SK-N-SH (cell line): ENCODE data around the gene DLL1. TPM values are rescaled to one million over a fixed set of nuclear protein-coding genes. Genes with fewer than 3 reads are reported as not detected.

ENCODE experiments used
- CTCF ChIA-PET: fragments of 300-600, 350-600 bp; formaldehyde crosslinking; extraction: SDS; loops from one replicate; lab custom pipeline; 2021; lab: Yijun Ruan, JAX
- POLR2A ChIA-PET: fragments of 350-600 bp; sonication (Branson Sonifier 250); formaldehyde crosslinking; extraction: SDS; loops from one replicate; lab custom pipeline; 2020; ENCODE audit warnings: antibody characterized with exemption, inconsistent platforms; lab: Yijun Ruan, JAX
- DNase-seq: peaks from one replicate; pipeline ENCODE4 v3.0.0; 2012
- H2AFZ ChIP-seq: fragments of 200-600 bp; sonication (generic); 2 replicates; pipeline ENCODE4 v1.8.1; 2016; ENCODE audit warnings: antibody characterized with exemption, mild to moderate bottlenecking, low read depth
- H3F3A ChIP-seq: fragments of 200-600 bp; sonication (generic); replicated peaks from 2 replicates; pipeline ENCODE3; 2016; ENCODE audit warnings: antibody characterized with exemption, mild to moderate bottlenecking; ENCODE audit not compliant: insufficient read depth
- H3K27ac ChIP-seq, 2 experiments: fragments of 200-500 bp in 1 of 2; fragments of 200-600 bp in 1 of 2; sonication (Bioruptor generic) in 1 of 2; sonication (generic), shearing (Covaris generic) in 1 of 2; 2 replicates each; pipeline versions ENCODE4 v1.5.1 to v1.6.1; 2014 to 2016; ENCODE audit warnings: low read depth in 2 of 2, inconsistent platforms in 1 of 2, low read length in 1 of 2, mild to moderate bottlenecking in 1 of 2, mixed read lengths in 1 of 2
- H3K27me3 ChIP-seq: fragments of 200-600 bp; sonication (generic), shearing (Covaris generic); 2 replicates; pipeline ENCODE4 v1.6.1; 2016; ENCODE audit warnings: mixed run types; ENCODE audit not compliant: insufficient read depth
- H3K36me3 ChIP-seq, 2 experiments: fragments of 200-500 bp in 1 of 2; fragments of 200-600 bp in 1 of 2; sonication (Bioruptor generic) in 1 of 2; sonication (generic) in 1 of 2; replicated peaks in 1 of 2; 2 replicates each; pipeline versions ENCODE3 to v1.5.1; 2014 to 2016; ENCODE audit warnings: low read length in 1 of 2, mild to moderate bottlenecking in 1 of 2; ENCODE audit not compliant: insufficient read depth in 2 of 2, control insufficient read depth in 1 of 2
- H3K4me1 ChIP-seq, 2 experiments: fragments of 200-500 bp in 1 of 2; fragments of 200-600 bp in 1 of 2; sonication (Bioruptor generic) in 1 of 2; sonication (generic), shearing (Covaris generic) in 1 of 2; 2 replicates each; pipeline versions ENCODE4 v1.5.1 to v1.6.1; 2014 to 2016; ENCODE audit warnings: low read depth in 1 of 2, low read length in 1 of 2, mixed run types in 1 of 2; ENCODE audit not compliant: insufficient read depth in 2 of 2, control insufficient read depth in 1 of 2
- H3K4me2 ChIP-seq: fragments of 200-600 bp; sonication (generic), shearing (Covaris generic); 2 replicates; pipeline ENCODE4 v1.6.1; 2017; ENCODE audit warnings: mixed run types
- H3K4me3 ChIP-seq, 2 experiments: fragments of 200-500 bp in 1 of 2; fragments of 200-600 bp in 1 of 2; sonication (Bioruptor generic) in 1 of 2; sonication (generic), shearing (Covaris generic) in 1 of 2; 2 replicates each; pipeline versions ENCODE4 v1.5.1 to v1.8.1; 2014 to 2016; ENCODE audit warnings: low read depth in 2 of 2, inconsistent platforms in 1 of 2, low read length in 1 of 2, mild to moderate bottlenecking in 1 of 2, mixed read lengths in 1 of 2, moderate library complexity in 1 of 2
- H3K79me2 ChIP-seq: fragments of 200-600 bp; sonication (generic); 2 replicates; pipeline ENCODE4 v1.8.1; 2017; ENCODE audit warnings: mild to moderate bottlenecking; ENCODE audit not compliant: insufficient read depth
- H3K9ac ChIP-seq: fragments of 200-600 bp; sonication (generic); 2 replicates; pipeline ENCODE4 v1.6.1; 2017; ENCODE audit warnings: mixed run types
- H3K9me2 ChIP-seq: fragments of 200-600 bp; sonication (generic); 2 replicates; pipeline ENCODE4 v1.6.1; 2017; ENCODE audit warnings: mixed run types
- H3K9me3 ChIP-seq: fragments of 200-600 bp; sonication (generic); 2 replicates; pipeline ENCODE4 v1.6.1; 2017; ENCODE audit warnings: mixed run types, mild to moderate bottlenecking, moderate library complexity
- H4K20me1 ChIP-seq: fragments of 200-600 bp; sonication (generic); 2 replicates; pipeline ENCODE4 v1.6.1; 2017; ENCODE audit warnings: mild to moderate bottlenecking, mixed run types; ENCODE audit not compliant: insufficient read depth
- EP300 ChIP-seq, 2 experiments: IDR thresholded peaks; 2 replicates each; pipeline versions ENCODE4 v1.4.0 to v1.6.1; 2012; ENCODE audit warnings: borderline replicate concordance in 1 of 2, low read depth in 1 of 2, low read length in 1 of 2
- EZH2phosphoT487 ChIP-seq: fragments of 200-600 bp; sonication (generic); IDR thresholded peaks from 2 replicates; pipeline ENCODE4 v1.6.1; 2017; ENCODE audit warnings: low read depth, mixed run types, mild to moderate bottlenecking, antibody characterized with exemption, moderate library complexity, borderline replicate concordance
- FOSL2 ChIP-seq: IDR thresholded peaks from 2 replicates; pipeline ENCODE4 v1.4.0; 2012; ENCODE audit warnings: low read depth, mild to moderate bottlenecking, moderate library complexity, borderline replicate concordance
- FOXJ3 ChIP-seq: sonication (generic); formaldehyde crosslinking; IDR thresholded peaks from 2 replicates; pipeline ENCODE4 v1.5.1; 2020; ENCODE audit warnings: mild to moderate bottlenecking, missing genetic modification reagents
- FOXM1 ChIP-seq: IDR thresholded peaks from 2 replicates; pipeline ENCODE4 v1.4.0; 2012; ENCODE audit warnings: low read depth, mild to moderate bottlenecking
- GABPA ChIP-seq: IDR thresholded peaks from 2 replicates; pipeline ENCODE4 v1.4.0; 2012; ENCODE audit warnings: low read depth, mild to moderate bottlenecking
- JUND ChIP-seq: IDR thresholded peaks from 2 replicates; pipeline ENCODE4 v1.4.0; 2012
- MXI1 ChIP-seq: IDR thresholded peaks from 2 replicates; pipeline ENCODE4 v1.6.1; 2012; ENCODE audit warnings: mild to moderate bottlenecking, low read depth, low read length, improper control_type of control experiment
- NFIC ChIP-seq: IDR thresholded peaks from 2 replicates; pipeline ENCODE4 v1.4.0; 2012; ENCODE audit warnings: borderline replicate concordance
- POLR2AphosphoS5 ChIP-seq: IDR thresholded peaks from 2 replicates; pipeline ENCODE4 v1.6.1; 2012; ENCODE audit warnings: low read depth, low read length
- RCOR1 ChIP-seq: fragments of 150-350 bp; IDR thresholded peaks from 2 replicates; pipeline ENCODE4 v1.6.1; 2017; ENCODE audit warnings: antibody characterized with exemption, low read length
- RFX5 ChIP-seq: IDR thresholded peaks from 2 replicates; pipeline ENCODE4 v1.6.1; 2012; ENCODE audit warnings: mild to moderate bottlenecking, improper control_type of control experiment, low read length
- RXRA ChIP-seq: IDR thresholded peaks from 2 replicates; pipeline ENCODE4 v1.4.0; 2012; ENCODE audit warnings: low read depth, mild to moderate bottlenecking, borderline replicate concordance
- SIN3A ChIP-seq: IDR thresholded peaks from 2 replicates; pipeline ENCODE4 v1.6.1; 2012; ENCODE audit warnings: low read depth, mild to moderate bottlenecking, low read length, moderate library complexity, borderline replicate concordance
- SMC3 ChIP-seq: IDR thresholded peaks from 2 replicates; pipeline ENCODE4 v1.6.1; 2012; ENCODE audit warnings: low read depth, low read length, improper control_type of control experiment
- TAF1 ChIP-seq: IDR thresholded peaks from 2 replicates; pipeline ENCODE4 v1.6.1; 2012; ENCODE audit warnings: low read depth, mild to moderate bottlenecking, low read length, moderate library complexity, borderline replicate concordance
- TCF12 ChIP-seq: IDR thresholded peaks from 2 replicates; pipeline ENCODE4 v1.4.0; 2012
- YY1 ChIP-seq: IDR thresholded peaks from 2 replicates; pipeline ENCODE4 v1.4.0; 2012; ENCODE audit warnings: low read depth, mild to moderate bottlenecking
- ZBTB33 ChIP-seq: IDR thresholded peaks from 2 replicates; pipeline ENCODE4 v1.4.0; 2012; ENCODE audit warnings: low read depth, borderline replicate concordance
- WGBS: methylation state at CpG from one replicate; pipeline ENCODE4 v1.1.6; 2017; ENCODE audit warnings: low lambda C conversion rate; 5-methylcytosine and 5-hydroxymethylcytosine counted together
- polyA plus RNA-seq, 3 experiments: library from polyadenylated mRNA; depleted of rRNA; stranded (reverse); fragments of >200 nt; gene quantifications; 2 replicates each; pipeline ENCODE4 v1.2.3, GENCODE V29; 2012
- TF ChIP-seq, protein P1 (sequence below): fragments of 150-350 bp; IDR thresholded peaks from 2 replicates; pipeline ENCODE4 v1.6.1; 2016; ENCODE audit warnings: mild to moderate bottlenecking, low read depth, low read length
- TF ChIP-seq, protein P2 (sequence below): IDR thresholded peaks from 2 replicates; pipeline ENCODE4 v1.4.0; 2012; ENCODE audit warnings: low read depth, borderline replicate concordance
- TF ChIP-seq, protein P3 (sequence below): fragments of 200-600 bp; sonication (generic); IDR thresholded peaks from 2 replicates; pipeline ENCODE4 v1.6.1; 2017; ENCODE audit warnings: antibody characterized with exemption, mild to moderate bottlenecking, moderate library complexity

DLL1 gene
- polyA plus RNA-seq, 1 of the 3 experiments (the other 2 are of a cell fraction): 0.25 TPM

DNA sequence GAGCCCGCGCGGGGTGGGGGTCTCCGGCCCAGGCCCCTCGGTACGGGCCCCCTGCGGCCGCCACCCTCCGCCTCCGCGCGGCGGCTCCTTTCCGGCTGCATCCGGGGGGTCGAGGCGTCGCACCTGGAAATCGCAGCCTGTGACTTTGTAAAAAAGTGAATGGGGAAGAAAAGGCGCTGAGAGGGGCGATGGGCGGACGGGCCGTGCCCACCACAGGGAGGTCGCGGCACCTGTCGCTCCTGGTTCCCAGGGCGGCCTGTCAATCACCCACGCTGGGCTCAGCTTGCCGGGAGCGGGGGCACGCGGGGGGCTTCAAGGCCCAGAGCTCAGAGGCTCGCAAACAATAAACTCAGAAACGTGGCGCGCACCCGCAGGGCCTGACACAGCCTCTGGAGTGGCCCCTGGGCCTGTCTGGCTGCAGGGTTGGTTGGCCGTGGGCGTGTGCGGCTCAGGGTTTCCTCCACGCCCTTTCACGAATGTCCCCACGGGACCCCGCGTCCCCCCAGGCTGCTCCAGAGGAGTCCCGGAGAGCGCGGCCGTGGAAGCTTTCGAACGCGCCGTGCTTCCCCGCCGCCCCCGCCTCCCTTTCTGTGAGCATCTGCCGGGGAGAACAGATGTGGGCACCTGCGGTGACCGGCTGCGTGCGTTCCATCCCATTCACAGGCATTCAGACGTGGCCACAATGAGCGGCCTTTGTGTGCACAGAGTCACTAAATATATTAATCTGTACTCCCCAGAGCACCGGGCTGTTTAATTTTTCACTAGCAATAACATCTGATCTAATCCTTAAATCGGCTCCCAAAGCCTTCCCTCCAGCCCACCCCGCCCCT lies 6.1 kb upstream of the DLL1 start (continued):
- TF ChIP-seq NFIC (no peak), RCOR1 (no peak), SIN3A (no peak), POLR2AphosphoS5 (no peak), RXRA (no peak), MXI1 (no peak), EZH2phosphoT487 (no peak), SMC3 (no peak)
- TF ChIP-seq, protein P1, sequence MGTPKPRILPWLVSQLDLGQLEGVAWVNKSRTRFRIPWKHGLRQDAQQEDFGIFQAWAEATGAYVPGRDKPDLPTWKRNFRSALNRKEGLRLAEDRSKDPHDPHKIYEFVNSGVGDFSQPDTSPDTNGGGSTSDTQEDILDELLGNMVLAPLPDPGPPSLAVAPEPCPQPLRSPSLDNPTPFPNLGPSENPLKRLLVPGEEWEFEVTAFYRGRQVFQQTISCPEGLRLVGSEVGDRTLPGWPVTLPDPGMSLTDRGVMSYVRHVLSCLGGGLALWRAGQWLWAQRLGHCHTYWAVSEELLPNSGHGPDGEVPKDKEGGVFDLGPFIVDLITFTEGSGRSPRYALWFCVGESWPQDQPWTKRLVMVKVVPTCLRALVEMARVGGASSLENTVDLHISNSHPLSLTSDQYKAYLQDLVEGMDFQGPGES: no peak
- TF ChIP-seq, protein P2, sequence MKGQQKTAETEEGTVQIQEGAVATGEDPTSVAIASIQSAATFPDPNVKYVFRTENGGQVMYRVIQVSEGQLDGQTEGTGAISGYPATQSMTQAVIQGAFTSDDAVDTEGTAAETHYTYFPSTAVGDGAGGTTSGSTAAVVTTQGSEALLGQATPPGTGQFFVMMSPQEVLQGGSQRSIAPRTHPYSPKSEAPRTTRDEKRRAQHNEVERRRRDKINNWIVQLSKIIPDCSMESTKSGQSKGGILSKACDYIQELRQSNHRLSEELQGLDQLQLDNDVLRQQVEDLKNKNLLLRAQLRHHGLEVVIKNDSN: no peak

GRCh38 chr6:170296423-170296745 lies 5.5 kb upstream of the DLL1 start:
- Histone ChIP-seq H3K36me3 (no peaks in the 10 kb centered on the region), H3F3A (peaks cover 18% of the 10 kb centered on the region), H3K4me2 (peak overlapping the region; percentile 88; the same call in 1 of the 2 replicates), H3K79me2 (no peaks in the 10 kb centered on the region), H3K9ac (no peak overlapping the region)
- peak; percentile 60 for DNase-seq
- no peak for TF ChIP-seq RFX5
- TF ChIP-seq, protein P1: no peak
- no peak for TF ChIP-seq SMC3
- no peak for TF ChIP-seq JUND
- TF ChIP-seq FOSL2: no peak
- TF ChIP-seq TCF12: no peak
- no peak for TF ChIP-seq TAF1
- no peak for TF ChIP-seq FOXJ3 (CRISPR knock-in tag)
- no peak for TF ChIP-seq FOXM1
- no peak for TF ChIP-seq GABPA
- no peak for TF ChIP-seq MXI1
- no peak for TF ChIP-seq SIN3A
- no peak for TF ChIP-seq EZH2phosphoT487
- TF ChIP-seq ZBTB33: no peak
- TF ChIP-seq, protein P3, sequence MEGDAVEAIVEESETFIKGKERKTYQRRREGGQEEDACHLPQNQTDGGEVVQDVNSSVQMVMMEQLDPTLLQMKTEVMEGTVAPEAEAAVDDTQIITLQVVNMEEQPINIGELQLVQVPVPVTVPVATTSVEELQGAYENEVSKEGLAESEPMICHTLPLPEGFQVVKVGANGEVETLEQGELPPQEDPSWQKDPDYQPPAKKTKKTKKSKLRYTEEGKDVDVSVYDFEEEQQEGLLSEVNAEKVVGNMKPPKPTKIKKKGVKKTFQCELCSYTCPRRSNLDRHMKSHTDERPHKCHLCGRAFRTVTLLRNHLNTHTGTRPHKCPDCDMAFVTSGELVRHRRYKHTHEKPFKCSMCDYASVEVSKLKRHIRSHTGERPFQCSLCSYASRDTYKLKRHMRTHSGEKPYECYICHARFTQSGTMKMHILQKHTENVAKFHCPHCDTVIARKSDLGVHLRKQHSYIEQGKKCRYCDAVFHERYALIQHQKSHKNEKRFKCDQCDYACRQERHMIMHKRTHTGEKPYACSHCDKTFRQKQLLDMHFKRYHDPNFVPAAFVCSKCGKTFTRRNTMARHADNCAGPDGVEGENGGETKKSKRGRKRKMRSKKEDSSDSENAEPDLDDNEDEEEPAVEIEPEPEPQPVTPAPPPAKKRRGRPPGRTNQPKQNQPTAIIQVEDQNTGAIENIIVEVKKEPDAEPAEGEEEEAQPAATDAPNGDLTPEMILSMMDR: no peak
- no peak for TF ChIP-seq YY1
- TF ChIP-seq EP300 (IDR thresholded peaks at IDR 0.05; ENCODE audit: borderline replicate concordance in 1 of 2, low read depth in 1 of 2, low read length in 1 of 2): no peak
- TF ChIP-seq, all 33 proteins: peak for 0
- POLR2A ChIA-PET: no interaction called here
- H3K27me3 ChIP-seq: peaks cover 66% of the 10 kb centered on the region
- H3K9me2 ChIP-seq: no peaks in the 10 kb centered on the region
- no peaks in the 10 kb centered on the region for H3K9me3 ChIP-seq
- H4K20me1 ChIP-seq: no peaks in the 10 kb centered on the region
- no peak overlapping the region for H3K4me3 ChIP-seq
- no peak overlapping the region for H3K27ac ChIP-seq
- no CpG with 5 or more reads among the region's 47 CpGs for WGBS
- CTCF ChIA-PET: interaction anchor here (0.6 to 1.3 kb wide), 2 partner anchors 220 kb away, joined by 3 read pairs; no protein-coding TSS in a partner anchor
- H2AFZ ChIP-seq: no peak overlapping the region
- H3K4me1 ChIP-seq: peaks cover 0 to 19% of the 10 kb centered on the region in 2 experiments; a peak in 1 of 4 replicates
